22Rv1 (cell line): ENCODE measurements around the gene CGB2.
"Not testable (repeated sequence)": the region's sequence is repeated elsewhere in the genome, so short reads cannot be mapped to it uniquely, and the experiment has no call there.

Source experiments
- CTCF ChIP-seq: fragments of 450-650 bp; IDR thresholded peaks from 2 replicates; pipeline ENCODE4 v1.5.1; 2017; ENCODE audit warnings: mild to moderate bottlenecking
- ZFX ChIP-seq: fragments of 450-650 bp; IDR thresholded peaks from 2 replicates; pipeline ENCODE4 v1.6.1; 2017; ENCODE audit warnings: antibody characterized with exemption, borderline replicate concordance

GRCh38 chr19:49018388-49019241 is 13.1 kb upstream of the CGB2 start:
- TF ChIP-seq CTCF, ZFX: not testable (repeated sequence)
